ENCODE data around the gene KCNH8.

The KCNH8 gene

GRCh38 chr3:19394946-19395345 lies 246.6 kb downstream of the KCNH8 start:
- no peak for DNase-seq (ENCODE audit: low spot score)
- TF ChIP-seq CTCF (IDR thresholded peaks at IDR 0.05) = no peak
- H3K27ac ChIP-seq = no peak overlapping the region
- H3K4me3 ChIP-seq = no peak overlapping the region

GRCh38 chr3:19396726-19397125 lies 248.4 kb downstream of the KCNH8 start:
- Histone ChIP-seq H3K27ac (no peak overlapping the region), H3K4me3 (no peak overlapping the region)
- TF ChIP-seq CTCF (IDR thresholded peaks at IDR 0.05) = no peak
- no peak for DNase-seq (ENCODE audit: low spot score)

- H3K27ac ChIP-seq = no peak overlapping the region
- no peak for DNase-seq (ENCODE audit: low spot score)
- TF ChIP-seq CTCF (IDR thresholded peaks at IDR 0.05) = no peak
- H3K4me3 ChIP-seq = no peak overlapping the region
These were observed 251.0 kb downstream of the KCNH8 start for GRCh38 chr3:19399356-19399755.

- Histone ChIP-seq H3K27ac (no peak overlapping the region), H3K4me3 (no peak overlapping the region)
- no peak for TF ChIP-seq CTCF (IDR thresholded peaks at IDR 0.05)
- no peak for DNase-seq (ENCODE audit: low spot score)
These were observed 251.5 kb downstream of the KCNH8 start for GRCh38 chr3:19399836-19400235.

- DNase-seq (ENCODE audit: low spot score) = no peak
- peak overlapping the region; percentile 67 to 87 for H3K27ac ChIP-seq
- TF ChIP-seq CTCF (IDR thresholded peaks at IDR 0.05) = no peak
- peak overlapping the region; percentile 8 for H3K4me3 ChIP-seq
These were observed 271.8 kb downstream of the KCNH8 start for GRCh38 chr3:19420159-19420558.

- no peak for DNase-seq (ENCODE audit: low spot score)
These were observed 277.5 kb downstream of the KCNH8 start for GRCh38 chr3:19425825-19426224.

More at GRCh38 chr3:19425825-19426224, 277.5 kb downstream of the KCNH8 start:
- no peak for TF ChIP-seq CTCF (IDR thresholded peaks at IDR 0.05)
- H3K27ac ChIP-seq = peak overlapping the region; percentile 31 to 42
- H3K4me3 ChIP-seq = no peak overlapping the region
